ENCODE data around the gene UTF1. TPM values are rescaled to one million over a fixed set of nuclear protein-coding genes. Genes with fewer than 3 reads are reported as not detected.

UTF1 gene
- total and polyA plus RNA-seq, 2 experiments from 2014 or later: 12.2 to 51.4 TPM

DNA sequence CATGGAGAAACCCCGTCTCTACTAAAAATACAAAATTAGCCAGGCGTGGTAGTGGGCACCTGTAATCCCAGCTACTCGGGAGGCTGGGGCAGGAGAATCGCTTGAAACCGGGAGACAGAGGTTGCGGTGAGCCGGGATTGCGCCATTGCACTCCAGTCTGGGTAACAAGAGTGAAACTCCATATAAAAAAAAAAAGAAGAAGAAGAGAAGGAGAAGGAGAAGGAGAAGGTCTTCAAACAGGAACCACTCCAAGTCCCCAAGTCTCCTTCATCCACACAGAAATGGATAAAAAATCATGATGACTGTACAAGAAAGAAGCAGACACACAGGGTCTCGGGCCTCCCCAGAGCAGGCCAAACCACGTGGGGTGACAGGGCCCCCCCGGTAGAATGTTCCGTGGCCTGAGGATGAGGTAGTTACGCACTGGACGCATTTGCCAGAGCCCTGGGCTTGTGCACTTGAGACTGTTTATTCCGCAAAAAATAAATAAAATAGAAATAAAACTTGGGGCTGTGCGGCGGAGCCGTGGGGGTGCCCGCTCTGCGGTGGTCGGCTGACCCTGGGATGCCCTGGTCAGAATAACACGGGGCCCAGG, 23.4 kb downstream of the UTF1 start (continued):
- TF ChIP-seq STAT1 (IDR thresholded peaks at IDR 0.05; ENCODE audit: unreplicated experiment): no peak
- TF ChIP-seq, protein P1, sequence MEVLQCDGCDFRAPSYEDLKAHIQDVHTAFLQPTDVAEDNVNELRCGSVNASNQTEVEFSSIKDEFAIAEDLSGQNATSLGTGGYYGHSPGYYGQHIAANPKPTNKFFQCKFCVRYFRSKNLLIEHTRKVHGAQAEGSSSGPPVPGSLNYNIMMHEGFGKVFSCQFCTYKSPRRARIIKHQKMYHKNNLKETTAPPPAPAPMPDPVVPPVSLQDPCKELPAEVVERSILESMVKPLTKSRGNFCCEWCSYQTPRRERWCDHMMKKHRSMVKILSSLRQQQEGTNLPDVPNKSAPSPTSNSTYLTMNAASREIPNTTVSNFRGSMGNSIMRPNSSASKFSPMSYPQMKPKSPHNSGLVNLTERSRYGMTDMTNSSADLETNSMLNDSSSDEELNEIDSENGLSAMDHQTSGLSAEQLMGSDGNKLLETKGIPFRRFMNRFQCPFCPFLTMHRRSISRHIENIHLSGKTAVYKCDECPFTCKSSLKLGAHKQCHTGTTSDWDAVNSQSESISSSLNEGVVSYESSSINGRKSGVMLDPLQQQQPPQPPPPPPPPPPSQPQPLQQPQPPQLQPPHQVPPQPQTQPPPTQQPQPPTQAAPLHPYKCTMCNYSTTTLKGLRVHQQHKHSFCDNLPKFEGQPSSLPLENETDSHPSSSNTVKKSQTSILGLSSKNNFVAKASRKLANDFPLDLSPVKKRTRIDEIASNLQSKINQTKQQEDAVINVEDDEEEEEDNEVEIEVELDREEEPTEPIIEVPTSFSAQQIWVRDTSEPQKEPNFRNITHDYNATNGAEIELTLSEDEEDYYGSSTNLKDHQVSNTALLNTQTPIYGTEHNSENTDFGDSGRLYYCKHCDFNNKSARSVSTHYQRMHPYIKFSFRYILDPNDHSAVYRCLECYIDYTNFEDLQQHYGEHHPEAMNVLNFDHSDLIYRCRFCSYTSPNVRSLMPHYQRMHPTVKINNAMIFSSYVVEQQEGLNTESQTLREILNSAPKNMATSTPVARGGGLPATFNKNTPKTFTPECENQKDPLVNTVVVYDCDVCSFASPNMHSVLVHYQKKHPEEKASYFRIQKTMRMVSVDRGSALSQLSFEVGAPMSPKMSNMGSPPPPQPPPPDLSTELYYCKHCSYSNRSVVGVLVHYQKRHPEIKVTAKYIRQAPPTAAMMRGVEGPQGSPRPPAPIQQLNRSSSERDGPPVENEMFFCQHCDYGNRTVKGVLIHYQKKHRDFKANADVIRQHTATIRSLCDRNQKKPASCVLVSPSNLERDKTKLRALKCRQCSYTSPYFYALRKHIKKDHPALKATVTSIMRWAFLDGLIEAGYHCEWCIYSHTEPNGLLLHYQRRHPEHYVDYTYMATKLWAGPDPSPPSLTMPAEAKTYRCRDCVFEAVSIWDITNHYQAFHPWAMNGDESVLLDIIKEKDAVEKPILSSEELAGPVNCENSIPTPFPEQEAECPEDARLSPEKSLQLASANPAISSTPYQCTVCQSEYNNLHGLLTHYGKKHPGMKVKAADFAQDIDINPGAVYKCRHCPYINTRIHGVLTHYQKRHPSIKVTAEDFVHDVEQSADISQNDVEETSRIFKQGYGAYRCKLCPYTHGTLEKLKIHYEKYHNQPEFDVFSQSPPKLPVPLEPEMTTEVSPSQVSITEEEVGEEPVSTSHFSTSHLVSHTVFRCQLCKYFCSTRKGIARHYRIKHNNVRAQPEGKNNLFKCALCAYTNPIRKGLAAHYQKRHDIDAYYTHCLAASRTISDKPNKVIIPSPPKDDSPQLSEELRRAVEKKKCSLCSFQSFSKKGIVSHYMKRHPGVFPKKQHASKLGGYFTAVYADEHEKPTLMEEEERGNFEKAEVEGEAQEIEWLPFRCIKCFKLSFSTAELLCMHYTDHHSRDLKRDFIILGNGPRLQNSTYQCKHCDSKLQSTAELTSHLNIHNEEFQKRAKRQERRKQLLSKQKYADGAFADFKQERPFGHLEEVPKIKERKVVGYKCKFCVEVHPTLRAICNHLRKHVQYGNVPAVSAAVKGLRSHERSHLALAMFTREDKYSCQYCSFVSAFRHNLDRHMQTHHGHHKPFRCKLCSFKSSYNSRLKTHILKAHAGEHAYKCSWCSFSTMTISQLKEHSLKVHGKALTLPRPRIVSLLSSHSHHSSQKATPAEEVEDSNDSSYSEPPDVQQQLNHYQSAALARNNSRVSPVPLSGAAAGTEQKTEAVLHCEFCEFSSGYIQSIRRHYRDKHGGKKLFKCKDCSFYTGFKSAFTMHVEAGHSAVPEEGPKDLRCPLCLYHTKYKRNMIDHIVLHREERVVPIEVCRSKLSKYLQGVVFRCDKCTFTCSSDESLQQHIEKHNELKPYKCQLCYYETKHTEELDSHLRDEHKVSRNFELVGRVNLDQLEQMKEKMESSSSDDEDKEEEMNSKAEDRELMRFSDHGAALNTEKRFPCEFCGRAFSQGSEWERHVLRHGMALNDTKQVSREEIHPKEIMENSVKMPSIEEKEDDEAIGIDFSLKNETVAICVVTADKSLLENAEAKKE (CRISPR knock-in tag; IDR thresholded peaks at IDR 0.05): no peak

GRCh38 chr10:133254421-133255120, 24.6 kb downstream of the UTF1 start:
- Histone ChIP-seq H3K4me3 (no peak overlapping the region), H4K20me1 (replicated peaks; ENCODE audit: insufficient read depth) (no peaks in the 10 kb centered on the region), H3K36me3 (ENCODE audit: insufficient read depth) (no peaks in the 10 kb centered on the region), H3K9me2 (ENCODE audit: insufficient read depth) (no peaks in the 10 kb centered on the region), H3K27ac (ENCODE audit: low read depth) (no peak overlapping the region), H2AFZ (no peak overlapping the region), H3K4me2 (no peak overlapping the region), H3K27me3 (ENCODE audit: insufficient read depth) (no peaks in the 10 kb centered on the region), H3K79me2 (replicated peaks; ENCODE audit: insufficient read depth) (no peaks in the 10 kb centered on the region), H3K4me1 (ENCODE audit: insufficient read depth) (peaks cover 5% of the 10 kb centered on the region; the same call in 1 of the 2 replicates), H3F3A (replicated peaks; ENCODE audit: low read depth) (no peaks in the 10 kb centered on the region)
- H3K27ac Mint-ChIP-seq: peak overlapping the region; percentile 15; the same call in 1 of the 2 replicates
- peaks cover 17% of the 10 kb centered on the region for H3K27me3 Mint-ChIP-seq (ENCODE audit: insufficient read depth, low read depth, poor library complexity)
- no peaks in the 10 kb centered on the region for H3K36me3 Mint-ChIP-seq (ENCODE audit: low read depth)
- DNase-seq (ENCODE audit: low spot score) (no peak), ATAC-seq (no peak)
- peaks cover 12% of the 10 kb centered on the region for H3K4me1 Mint-ChIP-seq
- no peaks in the 10 kb centered on the region; the same call in 1 of the 3 replicates for H3K9me3 Mint-ChIP-seq
- H3K4me3 Mint-ChIP-seq: no peak overlapping the region
- TF ChIP-seq EZH2phosphoT487 (IDR thresholded peaks at IDR 0.05; ENCODE audit: unreplicated experiment) (no peak), POLR2AphosphoS5 (IDR thresholded peaks at IDR 0.05; ENCODE audit: low read depth) (no peak), CREB1 (CRISPR knock-in tag; IDR thresholded peaks at IDR 0.05; ENCODE audit: low read depth) (no peak)
- TF ChIP-seq, protein P1 (CRISPR knock-in tag; IDR thresholded peaks at IDR 0.05): no peak
- TF ChIP-seq, protein P2, sequence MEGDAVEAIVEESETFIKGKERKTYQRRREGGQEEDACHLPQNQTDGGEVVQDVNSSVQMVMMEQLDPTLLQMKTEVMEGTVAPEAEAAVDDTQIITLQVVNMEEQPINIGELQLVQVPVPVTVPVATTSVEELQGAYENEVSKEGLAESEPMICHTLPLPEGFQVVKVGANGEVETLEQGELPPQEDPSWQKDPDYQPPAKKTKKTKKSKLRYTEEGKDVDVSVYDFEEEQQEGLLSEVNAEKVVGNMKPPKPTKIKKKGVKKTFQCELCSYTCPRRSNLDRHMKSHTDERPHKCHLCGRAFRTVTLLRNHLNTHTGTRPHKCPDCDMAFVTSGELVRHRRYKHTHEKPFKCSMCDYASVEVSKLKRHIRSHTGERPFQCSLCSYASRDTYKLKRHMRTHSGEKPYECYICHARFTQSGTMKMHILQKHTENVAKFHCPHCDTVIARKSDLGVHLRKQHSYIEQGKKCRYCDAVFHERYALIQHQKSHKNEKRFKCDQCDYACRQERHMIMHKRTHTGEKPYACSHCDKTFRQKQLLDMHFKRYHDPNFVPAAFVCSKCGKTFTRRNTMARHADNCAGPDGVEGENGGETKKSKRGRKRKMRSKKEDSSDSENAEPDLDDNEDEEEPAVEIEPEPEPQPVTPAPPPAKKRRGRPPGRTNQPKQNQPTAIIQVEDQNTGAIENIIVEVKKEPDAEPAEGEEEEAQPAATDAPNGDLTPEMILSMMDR (conservative IDR thresholded peaks at IDR 0.05; ENCODE audit: low read depth in 2 of 2): no peak

Measured in GM23338 (cell line).